Right lobe of liver (tissue), 6 donors: Measurements from ENCODE around the gene CHST11. TPM values are rescaled to one million over a fixed set of nuclear protein-coding genes. Genes with fewer than 3 reads are reported as not detected.

ENCODE experiments used
- ATAC-seq, 4 donors: fragments of 200-7000 bp; cut with Tn5 transposase; one replicate each; pipeline ENCODE4 v1.9.1; 2020; ENCODE audit warnings: mild to moderate bottlenecking in 4 of 4, moderate library complexity in 4 of 4
- DNase-seq, 3 donors: peaks; one replicate each; pipeline ENCODE4 v3.0.0-alpha.2; 2020
- H3K27ac ChIP-seq, 3 donors: fragments of 200-600 bp; one replicate each; pipeline ENCODE4 v1.8.0; 2022
- H3K27me3 ChIP-seq, 2 donors: fragments of 200-600 bp; one replicate each; pipeline ENCODE4 v1.8.0; 2022
- H3K36me3 ChIP-seq, 4 donors: fragments of 200-600 bp; sonication (generic) in 1 of 4; one replicate each; pipeline versions ENCODE4 v1.5.1 to v1.8.0; 2017 to 2022; ENCODE audit warnings: control low read depth in 1 of 4
- H3K4me1 ChIP-seq, 4 donors: fragments of 200-600 bp; sonication (generic) in 1 of 4; one replicate each; pipeline versions ENCODE4 v1.5.1 to v1.8.0; 2017 to 2022; ENCODE audit warnings: control low read depth in 1 of 4
- H3K4me3 ChIP-seq, 3 donors: fragments of 200-600 bp; one replicate each; pipeline ENCODE4 v1.8.0; 2022
- H3K9me3 ChIP-seq, 4 donors: fragments of 200-600 bp; sonication (generic) in 1 of 4; one replicate each; pipeline versions ENCODE4 v1.5.1 to v1.8.0; 2017 to 2022; ENCODE audit warnings: control low read depth in 1 of 4
- POLR2A ChIP-seq: fragments of 450-650 bp; IDR thresholded peaks from one replicate; pipeline ENCODE4 v1.6.1; 2017; ENCODE audit warnings: antibody characterized with exemption, mild to moderate bottlenecking
- WGBS: methylation state at CpG from one replicate; pipeline ENCODE4 v1.1.6; 2018; ENCODE audit warnings: low coverage, low lambda C conversion rate; ENCODE audit not compliant: insufficient coverage; ENCODE audit errors: missing lambda C conversion rate; 5-methylcytosine and 5-hydroxymethylcytosine counted together
- intact Hi-C, 2 donors: fragments of 100-400 bp; cut with DNase I; formaldehyde crosslinking; loops; one replicate each; pipeline versions ENCODE4 v1.11.2 to v1.14.1; 2022
- total RNA-seq, 6 experiments: library from RNA; depleted of rRNA in 2 of 6; stranded (reverse); fragments of >200 nt in 2 of 6; fragmentation: NEBNext Ultra II Directional in 3 of 6; extraction: Animal tissue kit (Norgen Biotek cat#: 25700) in 3 of 6; gene quantifications; one replicate each; pipeline versions ENCODE4 v1.1.0 to v1.2.4, GENCODE V29; 2016 to 2023
- TF ChIP-seq, protein P1 (sequence below), 4 donors: fragments of 200-600 bp in 3 of 4; fragments of 450-650 bp in 1 of 4; IDR thresholded peaks; one replicate each; pipeline versions ENCODE4 v1.5.1 to v1.8.0; 2016 to 2022; ENCODE audit warnings: antibody characterized with exemption in 4 of 4, mild to moderate bottlenecking in 2 of 4
- donor health status: DM: no; HTN: yes; CAD: no.
- donor health status: DM: no; HTN: no; CAD: no.
- donor health status: DM: no; HTN: no; CAD: no.
- donor health status: DM: no; HTN: yes; CAD: no.
- donor health status: DM: no; HTN: yes; CAD: no.

Gene CHST11
- total RNA-seq, 6 experiments from 2014 or later = 0.57 to 10.4 (median 3.5) TPM

DNA sequence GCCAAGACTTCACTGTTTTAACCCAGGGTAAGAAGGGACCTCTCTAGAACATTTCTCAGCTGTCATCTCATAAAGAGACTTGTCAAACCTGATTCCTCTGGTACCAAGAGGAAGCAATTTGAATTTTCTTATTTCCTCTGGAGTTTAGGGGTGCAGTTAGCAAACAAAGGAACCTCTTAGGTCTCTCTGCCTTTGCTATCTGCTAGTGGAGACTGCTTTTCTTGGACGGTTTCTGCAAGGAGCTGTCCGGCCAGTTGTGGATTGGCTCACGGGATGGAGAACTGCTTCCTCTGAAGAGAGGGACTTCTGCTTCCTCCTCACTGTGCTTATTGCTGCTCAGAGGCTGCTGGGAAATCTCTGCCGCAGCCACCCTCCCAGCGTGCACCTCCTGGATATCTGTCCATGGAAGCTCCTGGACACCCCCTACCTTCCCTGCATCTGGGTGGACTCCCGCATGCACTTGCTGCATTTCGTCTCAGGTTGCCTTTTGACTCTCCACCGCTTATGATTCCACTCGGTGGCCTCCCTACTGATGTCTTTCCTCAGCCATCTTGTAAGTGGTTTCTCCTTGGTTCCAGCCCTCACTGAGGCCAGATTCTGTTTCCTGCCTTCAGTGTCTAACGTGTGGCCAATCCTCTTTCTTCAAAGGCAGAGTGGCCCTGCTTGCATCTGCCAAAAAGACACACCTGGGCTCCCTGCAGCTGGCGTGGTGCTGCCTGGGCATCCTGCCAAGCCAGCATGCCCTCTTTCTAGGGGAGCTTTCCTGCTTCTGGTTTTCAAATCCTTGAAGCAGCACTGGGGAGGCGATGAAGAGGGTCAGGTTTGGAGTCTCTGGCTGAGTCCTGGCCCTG is 187.3 kb downstream of the CHST11 start:
- Histone ChIP-seq H3K4me3 (no peak overlapping the region), H3K27me3 (no peaks in the 10 kb centered on the region), H3K36me3 (no peaks in the 10 kb centered on the region), H3K9me3 (no peaks in the 10 kb centered on the region), H3K27ac (peak overlapping the region in 2 of 3 donors; percentile 47 to 50), H3K4me1 (no peaks in the 10 kb centered on the region)
- TF ChIP-seq POLR2A = no peak
- TF ChIP-seq, protein P1, sequence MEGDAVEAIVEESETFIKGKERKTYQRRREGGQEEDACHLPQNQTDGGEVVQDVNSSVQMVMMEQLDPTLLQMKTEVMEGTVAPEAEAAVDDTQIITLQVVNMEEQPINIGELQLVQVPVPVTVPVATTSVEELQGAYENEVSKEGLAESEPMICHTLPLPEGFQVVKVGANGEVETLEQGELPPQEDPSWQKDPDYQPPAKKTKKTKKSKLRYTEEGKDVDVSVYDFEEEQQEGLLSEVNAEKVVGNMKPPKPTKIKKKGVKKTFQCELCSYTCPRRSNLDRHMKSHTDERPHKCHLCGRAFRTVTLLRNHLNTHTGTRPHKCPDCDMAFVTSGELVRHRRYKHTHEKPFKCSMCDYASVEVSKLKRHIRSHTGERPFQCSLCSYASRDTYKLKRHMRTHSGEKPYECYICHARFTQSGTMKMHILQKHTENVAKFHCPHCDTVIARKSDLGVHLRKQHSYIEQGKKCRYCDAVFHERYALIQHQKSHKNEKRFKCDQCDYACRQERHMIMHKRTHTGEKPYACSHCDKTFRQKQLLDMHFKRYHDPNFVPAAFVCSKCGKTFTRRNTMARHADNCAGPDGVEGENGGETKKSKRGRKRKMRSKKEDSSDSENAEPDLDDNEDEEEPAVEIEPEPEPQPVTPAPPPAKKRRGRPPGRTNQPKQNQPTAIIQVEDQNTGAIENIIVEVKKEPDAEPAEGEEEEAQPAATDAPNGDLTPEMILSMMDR (IDR thresholded peaks at IDR 0.05) = no peak
- intact Hi-C loops = no loop called here
- ATAC-seq = peak; percentile 57 to 72 (median 60)
- DNase-seq = peak in 2 of 3 donors; percentile 37 to 65
- WGBS = 40% methylated on average over 6 of the region's 12 CpGs

DNA sequence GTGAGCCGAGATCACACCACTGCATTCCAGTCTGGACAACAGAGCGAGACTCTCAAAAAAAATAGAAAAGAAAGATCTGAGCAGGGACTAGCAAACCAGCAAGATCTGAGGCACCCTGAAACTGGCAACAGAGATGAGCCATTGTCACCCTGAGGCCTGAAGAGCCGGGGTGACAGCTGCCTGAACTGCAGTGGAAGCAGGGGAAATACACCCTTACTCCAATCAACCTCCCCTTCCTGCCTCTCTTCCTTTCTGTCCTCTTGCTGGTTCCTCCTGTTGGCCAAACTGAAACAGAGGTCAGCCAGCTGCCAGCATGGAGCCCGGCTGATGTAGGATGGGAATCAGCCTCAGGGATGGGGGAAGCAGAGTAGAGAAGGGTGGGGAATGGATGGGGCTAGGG is 192.0 kb downstream of the CHST11 start:
- intact Hi-C loops = no loop called here
- peak in 2 of 4 donors; percentile 34 to 35 for ATAC-seq
- Histone ChIP-seq H3K4me3 (no peak overlapping the region), H3K27ac (no peak overlapping the region), H3K27me3 (no peaks in the 10 kb centered on the region), H3K4me1 (no peaks in the 10 kb centered on the region), H3K9me3 (no peaks in the 10 kb centered on the region), H3K36me3 (no peaks in the 10 kb centered on the region)
- TF ChIP-seq, protein P1 (IDR thresholded peaks at IDR 0.05) = no peak
- TF ChIP-seq POLR2A = no peak
- DNase-seq = no peak
- WGBS = 57% methylated on average over 3 of the region's 4 CpGs

DNA sequence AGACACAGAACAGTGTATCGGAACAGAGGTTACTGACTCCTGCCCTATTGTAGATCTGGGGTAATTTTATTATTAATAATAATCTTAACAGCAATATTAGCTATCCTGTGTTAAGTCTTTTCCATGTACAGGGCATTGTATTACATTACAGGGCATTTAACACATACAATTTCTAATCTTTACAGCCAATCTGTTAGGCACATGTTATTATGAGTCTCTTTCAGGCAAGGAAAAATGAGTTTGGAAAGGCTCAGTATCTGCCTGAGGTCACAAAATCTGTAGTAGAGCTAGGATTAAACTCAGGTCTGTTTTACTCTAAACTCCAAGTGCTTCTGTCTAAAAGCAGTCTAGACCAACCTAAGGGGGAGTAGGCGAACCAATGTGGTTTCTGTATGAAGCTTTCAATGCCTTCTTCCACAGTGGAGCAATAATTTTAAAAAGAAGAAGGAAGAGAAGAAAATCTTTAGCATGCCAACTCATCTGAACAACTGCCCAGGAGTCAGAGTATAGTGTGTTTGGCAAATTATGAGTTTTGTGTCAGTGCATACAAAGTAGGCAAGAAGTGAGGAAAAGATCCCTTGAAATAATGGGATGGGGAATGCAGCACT is 192.6 kb downstream of the CHST11 start:
- intact Hi-C loops = no loop called here
- no peaks in the 10 kb centered on the region for H3K9me3 ChIP-seq
- H3K4me3 ChIP-seq = no peak overlapping the region
- DNase-seq (no peak), ATAC-seq (no peak)
- WGBS = 77% methylated on average over 2 of the region's 2 CpGs
- no peaks in the 10 kb centered on the region for H3K27me3 ChIP-seq
- H3K36me3 ChIP-seq = no peaks in the 10 kb centered on the region
- H3K4me1 ChIP-seq = no peaks in the 10 kb centered on the region
- no peak overlapping the region for H3K27ac ChIP-seq
- TF ChIP-seq, protein P1 (IDR thresholded peaks at IDR 0.05) = no peak
- TF ChIP-seq POLR2A = no peak

DNA sequence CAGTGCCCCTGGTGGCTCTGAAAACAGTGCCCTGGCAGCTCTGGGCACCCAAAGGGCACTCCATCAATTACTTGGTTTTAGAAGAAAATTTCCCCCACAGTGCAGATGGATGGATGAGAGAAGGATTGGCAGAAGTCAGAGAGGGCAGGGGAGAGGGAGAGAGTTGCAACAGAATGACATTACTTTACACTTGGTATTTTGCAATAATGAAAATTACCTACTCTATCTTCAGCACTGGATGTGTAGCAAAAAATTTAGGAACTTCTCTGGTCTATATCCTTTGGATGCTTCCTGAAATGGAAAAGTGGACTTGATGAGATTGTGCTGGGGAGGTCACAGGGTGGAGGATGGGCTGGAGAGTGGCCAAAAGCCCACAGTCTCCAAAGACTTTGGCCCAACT is 193.2 kb downstream of the CHST11 start:
- Histone ChIP-seq H3K27me3 (no peaks in the 10 kb centered on the region), H3K4me1 (no peaks in the 10 kb centered on the region)
- ATAC-seq = peak in 3 of 4 donors; percentile 47 to 65 (median 47)

More for the DNA sequence above, 193.2 kb downstream of the CHST11 start:
- intact Hi-C loops = no loop called here
- TF ChIP-seq, protein P1 (IDR thresholded peaks at IDR 0.05) = no peak
- TF ChIP-seq POLR2A = no peak
- no peaks in the 10 kb centered on the region for H3K9me3 ChIP-seq
- no peak for DNase-seq
- no peaks in the 10 kb centered on the region for H3K36me3 ChIP-seq
- no peak overlapping the region for H3K27ac ChIP-seq
- no peak overlapping the region for H3K4me3 ChIP-seq
